Fibroblast of villous mesenchyme (primary cell): ENCODE results near the gene GTF2IRD1. TPM values are rescaled to one million over a fixed set of nuclear protein-coding genes. Genes with fewer than 3 reads are reported as not detected.

Experiments
- DNase-seq: peaks from one replicate; pipeline ENCODE4 v3.0.0-alpha.2; 2010; ENCODE audit warnings: low read depth
- H3K4me3 ChIP-seq: 2 replicates; pipeline ENCODE4 v1.5.1; 2011; ENCODE audit warnings: low read depth, mild to moderate bottlenecking, low read length
- CTCF ChIP-seq: IDR thresholded peaks from 2 replicates; pipeline ENCODE4 v1.5.1; 2012; ENCODE audit warnings: low read depth, mild to moderate bottlenecking, low read length; ENCODE audit not compliant: insufficient read depth
- total RNA-seq: library from RNA; depleted of rRNA; stranded (reverse); fragments of >200 nt; gene quantifications from 2 replicates; pipeline ENCODE4 v1.2.3, GENCODE V29; 2012

GTF2IRD1 gene
- total RNA-seq, 1 donor = 13.4 TPM

DNA sequence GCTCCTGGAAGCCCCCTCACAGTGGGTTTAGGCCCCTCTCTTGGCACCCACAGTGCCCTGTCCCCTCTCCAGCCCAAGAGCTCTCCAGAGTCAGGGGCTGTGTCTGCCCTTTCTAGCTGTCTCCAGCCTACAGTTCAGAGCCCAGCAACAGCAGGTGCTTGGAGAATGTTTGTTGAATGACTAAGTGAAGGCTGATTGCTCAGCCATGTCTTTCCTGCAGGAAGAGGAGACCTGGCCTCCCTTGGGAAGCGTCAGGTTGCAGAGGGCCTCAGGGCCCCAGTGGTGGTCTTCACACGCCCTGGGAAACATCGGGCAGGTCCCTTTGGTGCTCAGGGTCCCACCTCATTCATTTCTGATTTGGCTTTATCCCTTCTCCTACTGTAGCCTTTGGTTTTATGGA lies 62.5 kb downstream of the GTF2IRD1 start:
- no peak for TF ChIP-seq CTCF
- no peak overlapping the region for H3K4me3 ChIP-seq
- no peak for DNase-seq

GRCh38 chr7:74518041-74518440 lies 64.3 kb downstream of the GTF2IRD1 start:
- TF ChIP-seq CTCF = no peak

DNA sequence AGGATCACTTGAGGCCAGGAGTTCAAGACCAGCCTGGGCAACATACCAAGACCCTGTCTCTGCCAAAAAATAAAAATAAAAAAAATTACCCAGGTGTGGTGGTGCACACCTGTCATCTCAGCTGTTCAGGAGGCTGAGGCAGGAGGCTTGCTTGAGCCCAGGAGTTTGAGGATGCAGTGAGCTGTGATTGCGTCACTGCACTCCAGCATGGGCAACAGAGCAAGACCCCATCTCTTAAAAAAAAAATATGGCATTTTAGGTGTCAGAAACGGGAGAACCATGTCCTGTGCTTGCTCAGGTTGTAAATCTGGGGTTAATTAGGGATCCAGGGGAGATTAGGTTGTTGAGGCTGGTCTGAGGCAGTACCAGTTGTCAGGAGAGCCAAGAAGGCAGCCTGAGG lies 64.9 kb downstream of the GTF2IRD1 start:
- DNase-seq = no peak
- no peak overlapping the region for H3K4me3 ChIP-seq
- no peak for TF ChIP-seq CTCF

More at GRCh38 chr7:74518041-74518440, 64.3 kb downstream of the GTF2IRD1 start:
- H3K4me3 ChIP-seq = no peak overlapping the region
- DNase-seq = no peak

GRCh38 chr7:74519395-74519794 lies 65.7 kb downstream of the GTF2IRD1 start:
- TF ChIP-seq CTCF = no peak
- no peak overlapping the region for H3K4me3 ChIP-seq
- DNase-seq = no peak

- no peak for DNase-seq
- TF ChIP-seq CTCF = no peak
- H3K4me3 ChIP-seq = no peak overlapping the region
Measured at GRCh38 chr7:74521855-74522254, 68.1 kb downstream of the GTF2IRD1 start.

- no peak for TF ChIP-seq CTCF
- no peak overlapping the region for H3K4me3 ChIP-seq
- no peak for DNase-seq
Measured at GRCh38 chr7:74522281-74522905, 68.7 kb downstream of the GTF2IRD1 start.

DNA sequence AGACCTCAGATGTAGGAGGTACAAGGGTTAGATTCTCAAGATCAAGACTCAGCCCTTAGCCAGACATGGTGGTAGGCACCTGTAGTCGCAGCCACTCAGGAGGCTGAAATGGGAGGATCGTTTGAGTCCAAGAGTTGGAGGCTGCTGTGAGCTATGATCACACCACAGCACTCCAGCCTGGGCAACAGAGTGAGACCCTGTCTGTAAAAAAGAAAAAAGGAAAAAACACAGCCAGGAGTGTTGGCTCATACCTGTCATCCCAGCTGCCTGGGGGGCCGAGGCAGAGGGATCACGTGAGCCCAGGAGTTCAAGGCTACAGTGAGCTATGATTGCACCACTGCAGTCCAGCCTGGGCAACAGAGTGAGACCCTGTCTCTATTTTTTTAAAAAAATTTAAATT lies 69.3 kb downstream of the GTF2IRD1 start:
- DNase-seq = no peak
- H3K4me3 ChIP-seq = no peak overlapping the region
- no peak for TF ChIP-seq CTCF
